ENCODE measurements around the gene SKA1.
"Not testable (repeated sequence)": the region's sequence is repeated elsewhere in the genome, so short reads cannot be mapped to it uniquely, and the experiment has no call there.

The SKA1 gene

DNA sequence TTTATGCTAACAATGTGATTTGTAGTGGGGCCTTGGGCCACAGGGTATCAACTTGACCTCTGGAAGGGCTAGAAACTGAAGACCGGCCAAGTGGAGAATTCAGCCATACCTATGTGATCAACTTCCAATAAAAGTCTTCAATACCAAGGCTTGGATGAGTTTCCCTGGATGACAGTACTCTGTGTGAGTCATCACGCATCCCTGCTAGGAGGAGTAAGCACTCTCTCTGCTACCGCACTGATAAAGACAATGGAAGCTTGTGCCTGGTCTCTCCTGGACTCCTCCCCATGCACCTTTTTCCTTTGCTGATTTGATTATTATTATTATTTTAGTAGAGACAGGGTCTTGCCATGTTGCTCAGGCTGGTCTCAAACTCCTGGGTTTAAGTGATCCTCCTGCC, 58.1 kb downstream of the SKA1 start:
- no peak for DNase-seq

DNA sequence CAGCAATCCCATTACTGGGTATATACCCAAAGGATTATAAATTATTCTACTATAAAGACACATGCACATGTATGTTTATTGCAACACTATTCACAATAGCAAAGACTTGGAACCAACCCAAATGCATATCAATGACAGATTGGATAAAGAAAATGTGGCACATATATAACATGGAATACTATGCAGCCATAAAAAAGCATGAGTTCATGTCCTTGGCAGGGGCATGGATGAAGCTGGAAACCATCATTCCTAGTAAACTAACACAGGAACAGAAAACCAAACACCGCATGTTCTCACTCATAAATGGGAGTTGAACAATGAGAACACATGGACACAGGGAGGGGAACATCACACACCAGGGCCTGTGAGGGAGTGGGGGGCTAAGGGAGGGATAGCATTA, 61.9 kb downstream of the SKA1 start:
- DNase-seq = not testable (repeated sequence)

DNA sequence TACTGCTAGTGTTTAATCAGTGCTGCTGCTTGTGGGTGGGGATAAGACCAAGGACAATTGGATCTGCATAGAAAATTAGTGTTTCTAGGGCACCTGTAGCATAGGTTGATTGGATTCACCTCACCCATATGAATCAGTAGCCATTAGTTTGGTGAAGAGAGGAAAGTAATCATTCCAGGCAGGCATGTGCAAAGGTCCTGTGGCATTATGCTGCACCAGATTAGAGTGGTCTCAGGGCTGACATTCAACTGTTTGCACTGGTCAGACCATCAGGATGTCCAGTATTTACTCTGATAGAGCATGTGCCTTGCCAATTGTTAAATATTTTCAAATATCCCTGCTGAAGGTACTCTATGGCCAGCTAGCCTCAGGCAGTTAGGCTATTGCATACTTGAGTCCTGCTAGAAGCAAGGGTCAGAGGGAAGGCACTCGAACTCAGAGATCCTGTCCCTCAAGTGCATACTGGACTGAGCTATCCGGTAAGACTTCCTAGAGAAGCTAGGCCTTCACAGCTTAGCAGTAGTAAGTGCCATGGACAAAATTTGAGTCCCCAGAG, 64.7 kb downstream of the SKA1 start:
- DNase-seq = no peak

DNA sequence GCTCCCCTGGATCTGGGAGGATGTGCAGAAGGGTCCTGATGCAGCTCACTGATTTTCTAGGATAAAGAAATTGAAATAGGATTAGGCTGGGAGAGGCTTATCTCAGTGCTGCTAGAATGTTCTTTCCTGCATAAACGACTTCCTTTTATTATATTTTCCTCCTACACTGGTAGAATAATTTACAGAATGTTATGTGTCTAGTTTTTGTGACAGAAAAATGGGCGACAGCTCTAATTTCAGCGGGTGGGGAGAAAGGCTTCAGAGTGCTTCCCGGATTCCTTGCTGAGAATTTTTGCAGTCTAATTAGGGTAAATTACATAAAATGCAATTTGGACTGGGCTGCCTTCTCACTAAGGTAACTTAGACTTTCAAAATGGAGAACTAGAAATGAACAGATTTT, 66.2 kb downstream of the SKA1 start:
- DNase-seq = no peak

DNA sequence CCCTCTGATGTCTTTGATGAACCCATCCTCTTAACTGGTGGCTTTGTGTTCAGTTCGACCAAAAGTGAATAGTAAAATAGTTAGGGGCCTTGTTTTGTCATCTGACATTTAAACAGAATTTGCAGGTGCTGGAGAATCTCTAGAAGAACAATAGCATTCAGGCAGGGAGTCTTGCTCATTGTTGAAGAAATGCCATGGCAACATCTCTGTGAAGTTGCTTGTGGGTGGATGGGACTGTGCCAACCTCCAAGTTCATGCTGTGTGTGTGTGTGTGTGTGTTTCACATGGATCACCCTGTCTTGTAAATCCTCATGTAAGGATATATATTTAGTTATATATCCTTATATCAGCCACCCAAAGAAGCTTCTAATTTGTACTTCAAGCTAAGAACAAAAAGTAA, 66.7 kb downstream of the SKA1 start:
- no peak for DNase-seq

Data from activated effector memory CD4-positive, alpha-beta T cell treated with anti-CD3 and anti-CD28 coated beads, Interleukin-2, amount 50 U/mL, for 16 hours (primary cell).